ENCODE results near the gene C17orf100. TPM values are rescaled to one million over a fixed set of nuclear protein-coding genes. Genes with fewer than 3 reads are reported as not detected.

Gene C17orf100
- polyA plus RNA-seq, 2 of the 4 experiments (the other 2 are of a cell fraction), result 3.1 to 4.1 TPM

DNA sequence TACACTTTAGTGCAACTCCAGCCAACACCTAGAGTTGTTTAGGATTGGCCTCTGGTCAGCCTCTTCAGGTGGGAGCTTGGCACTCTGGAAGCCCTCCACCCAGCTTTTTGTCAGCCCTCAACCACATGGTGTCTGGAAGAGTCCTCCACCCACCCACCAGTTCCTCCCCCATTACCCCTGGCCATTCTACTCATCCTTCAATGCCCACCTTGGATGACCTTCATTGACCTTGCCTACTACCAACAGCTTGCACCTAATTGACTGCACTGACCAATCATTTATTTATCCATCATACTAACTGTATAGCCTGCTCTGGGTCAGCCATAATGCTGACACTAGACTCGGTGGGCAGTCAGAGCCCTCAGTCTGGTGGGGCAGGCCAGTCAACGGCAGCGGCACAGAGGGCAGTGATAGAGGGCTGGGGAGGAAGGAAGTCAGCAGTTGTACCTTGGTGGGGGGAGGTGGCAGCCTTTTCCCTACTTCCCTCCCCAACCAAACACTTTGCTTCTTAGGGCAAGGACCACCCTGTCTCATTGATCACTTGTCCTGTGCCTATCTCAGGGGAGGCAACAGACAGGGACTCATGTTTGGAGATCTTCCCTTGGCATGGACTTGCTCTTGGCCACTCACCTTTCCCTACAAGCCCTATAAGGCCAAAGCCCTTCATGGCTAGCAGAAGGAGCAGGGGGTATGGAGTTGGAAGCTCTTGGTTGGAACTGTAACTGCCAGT is 32.3 kb downstream of the C17orf100 start (continued):
- TF ChIP-seq REST (IDR thresholded peaks at IDR 0.05), result no peak
- TF ChIP-seq RFX5 (IDR thresholded peaks at IDR 0.05), result no peak
- no peak for TF ChIP-seq TP53 (CRISPR knock-in tag; IDR thresholded peaks at IDR 0.05)
- TF ChIP-seq NPAS2 (CRISPR knock-in tag; IDR thresholded peaks at IDR 0.05; ENCODE audit: borderline replicate concordance), result no peak

- WGBS (ENCODE audit: missing lambda C conversion rate), result 25% methylated on average over 7 of the region's 7 CpGs
- Histone ChIP-seq H3K4me1 (peaks cover under 1% of the 10 kb centered on the region; the same call in 2 of the 3 replicates), H3K9me3 (no peaks in the 10 kb centered on the region), H3K27ac (no peak overlapping the region), H3K4me3 (no peak overlapping the region), H3K4me2 (no peak overlapping the region)
- POLR2A ChIA-PET, result no interaction called here
- TF ChIP-seq TP53 (CRISPR knock-in tag; IDR thresholded peaks at IDR 0.05) (no peak), MAZ (IDR thresholded peaks at IDR 0.05; ENCODE audit: borderline replicate concordance, low read depth, low read length) (no peak), PHF8 (IDR thresholded peaks at IDR 0.05; ENCODE audit: borderline replicate concordance, low read depth) (no peak), KDM1A (IDR thresholded peaks at IDR 0.05; ENCODE audit: low read depth) (no peak), CBX8 (IDR thresholded peaks at IDR 0.05) (no peak), EHF (CRISPR knock-in tag; IDR thresholded peaks at IDR 0.05) (no peak), REST (IDR thresholded peaks at IDR 0.05) (no peak), SREBF2 (IDR thresholded peaks at IDR 0.05) (no peak), JUN (IDR thresholded peaks at IDR 0.05) (no peak), PBX3 (IDR thresholded peaks at IDR 0.05) (no peak), RCOR1 (IDR thresholded peaks at IDR 0.05; ENCODE audit: low read depth, low read length) (no peak)
- TF ChIP-seq, protein P1, sequence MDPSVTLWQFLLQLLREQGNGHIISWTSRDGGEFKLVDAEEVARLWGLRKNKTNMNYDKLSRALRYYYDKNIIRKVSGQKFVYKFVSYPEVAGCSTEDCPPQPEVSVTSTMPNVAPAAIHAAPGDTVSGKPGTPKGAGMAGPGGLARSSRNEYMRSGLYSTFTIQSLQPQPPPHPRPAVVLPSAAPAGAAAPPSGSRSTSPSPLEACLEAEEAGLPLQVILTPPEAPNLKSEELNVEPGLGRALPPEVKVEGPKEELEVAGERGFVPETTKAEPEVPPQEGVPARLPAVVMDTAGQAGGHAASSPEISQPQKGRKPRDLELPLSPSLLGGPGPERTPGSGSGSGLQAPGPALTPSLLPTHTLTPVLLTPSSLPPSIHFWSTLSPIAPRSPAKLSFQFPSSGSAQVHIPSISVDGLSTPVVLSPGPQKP (IDR thresholded peaks at IDR 0.05; ENCODE audit: low read depth, low read length), result no peak
- ATAC-seq (no peak), DNase-seq (ENCODE audit: low read depth in 1 of 2, low spot score in 1 of 2) (no peak), FAIRE-seq (no peak)
- CTCF ChIA-PET, result interaction anchor here (0.6 to 4.4 kb wide), 8 partner anchors 9 to 341 kb away, joined by 3 to 35 read pairs (median 4); partner anchors contain the start of gene SLC13A5
Measured at GRCh38 chr17:6684460-6684783, 32.9 kb downstream of the C17orf100 start.
